Measurements from ENCODE around the gene RUVBL1.
A peak's percentile ranks its signal among the peaks of the same experiment; 100 is the strongest.

- peak; percentile 39 to 68 (median 56) for TF ChIP-seq CTCF (IDR thresholded peaks at IDR 0.05)
- no peak for TF ChIP-seq POLR2A (IDR thresholded peaks at IDR 0.05)
These were observed 55.4 kb downstream of the RUVBL1 start for GRCh38 chr3:128068156-128068620.

All from heart left ventricle (tissue), 13 donors.